Left ventricle myocardium inferior (tissue), 1 donor: Measurements from ENCODE around the gene DCD. TPM values are rescaled to one million over a fixed set of nuclear protein-coding genes. Genes with fewer than 3 reads are reported as not detected.

Experiments
- DNase-seq: peaks from one replicate; pipeline ENCODE4 v3.0.0-alpha.2; 2020
- H3K27ac ChIP-seq: fragments of 200-600 bp; replicated peaks from 2 replicates; pipeline ENCODE4 v1.8.0; 2021
- H3K27me3 ChIP-seq: fragments of 200-600 bp; 2 replicates; pipeline ENCODE4 v1.8.0; 2021; ENCODE audit warnings: low read depth
- H3K36me3 ChIP-seq: fragments of 200-600 bp; 2 replicates; pipeline ENCODE4 v1.8.0; 2021
- H3K4me1 ChIP-seq: fragments of 200-600 bp; 2 replicates; pipeline ENCODE4 v1.8.0; 2021
- H3K4me3 ChIP-seq: fragments of 200-600 bp; 2 replicates; pipeline ENCODE4 v1.8.0; 2021; ENCODE audit warnings: mild to moderate bottlenecking, moderate library complexity
- H3K9me3 ChIP-seq: fragments of 200-600 bp; replicated peaks from 2 replicates; pipeline ENCODE4 v1.8.0; 2021
- CTCF ChIP-seq: fragments of 200-600 bp; IDR thresholded peaks from 2 replicates; pipeline ENCODE4 v1.8.0; 2021; ENCODE audit warnings: antibody characterized with exemption, mild to moderate bottlenecking, borderline replicate concordance
- intact Hi-C: fragments of 100-400 bp; cut with micrococcal nuclease; formaldehyde crosslinking; loops from one replicate; pipeline ENCODE4 v1.11.0; 2022
- total RNA-seq: library from RNA; stranded (reverse); fragmentation: NEBNext Ultra II Directional; extraction: Animal tissue kit (Norgen Biotek cat#: 25700); gene quantifications from one replicate; pipeline ENCODE4 v1.2.1, GENCODE V29; 2021
- donor health status: DM: no; HTN: yes; CAD: no; lungs with severe emphysema.

Gene DCD
- total RNA-seq, 1 donor from 2014 or later, result not detected

GRCh38 chr12:54634795-54635194, 13.4 kb downstream of the DCD start, which contains the start of gene LACRT:
LACRT (minus strand) TSS chr12:54634895; CDS start chr12:54634841, 54 bp downstream.
- Histone ChIP-seq H3K27me3 (peaks cover 51% of the 10 kb centered on the region), H3K4me3 (no peak within 1 kb of the TSS), H3K9me3 (no peaks in the 10 kb centered on the region), H3K4me1 (no peaks in the 10 kb centered on the region), H3K27ac (no peak within 1 kb of the TSS), H3K36me3 (no peaks in the 10 kb centered on the region)
- DNase-seq, result no peak
- intact Hi-C loops, result no loop called here
- no peak for TF ChIP-seq CTCF

GRCh38 chr12:54631988-54632728, 16.0 kb downstream of the DCD start:
- peaks cover 71% of the 10 kb centered on the region for H3K27me3 ChIP-seq
- H3K27ac ChIP-seq, result no peak overlapping the region
- no peaks in the 10 kb centered on the region for H3K9me3 ChIP-seq
- H3K36me3 ChIP-seq, result no peaks in the 10 kb centered on the region
- DNase-seq, result no peak
- no peaks in the 10 kb centered on the region for H3K4me1 ChIP-seq
- TF ChIP-seq CTCF, result no peak
- intact Hi-C loops, result no loop called here
- no peak overlapping the region for H3K4me3 ChIP-seq

- no peak overlapping the region for H3K4me3 ChIP-seq
- intact Hi-C loops, result no loop called here
- DNase-seq, result no peak
Measured at GRCh38 chr12:54631551-54631950, 16.6 kb downstream of the DCD start.

GRCh38 chr12:54629925-54630324, 18.2 kb downstream of the DCD start:
- Histone ChIP-seq H3K27ac (no peak overlapping the region), H3K36me3 (no peaks in the 10 kb centered on the region), H3K27me3 (peaks cover 83% of the 10 kb centered on the region), H3K4me1 (no peaks in the 10 kb centered on the region), H3K4me3 (no peak overlapping the region), H3K9me3 (no peaks in the 10 kb centered on the region)
- DNase-seq, result no peak
- no peak for TF ChIP-seq CTCF
- intact Hi-C loops, result no loop called here

More at GRCh38 chr12:54631551-54631950, 16.6 kb downstream of the DCD start:
- no peaks in the 10 kb centered on the region for H3K4me1 ChIP-seq
- no peaks in the 10 kb centered on the region for H3K9me3 ChIP-seq
- no peak overlapping the region for H3K27ac ChIP-seq
- no peak for TF ChIP-seq CTCF
- H3K36me3 ChIP-seq, result no peaks in the 10 kb centered on the region
- H3K27me3 ChIP-seq, result peaks cover 74% of the 10 kb centered on the region

GRCh38 chr12:54628186-54628846, 19.8 kb downstream of the DCD start:
- TF ChIP-seq CTCF, result no peak
- Histone ChIP-seq H3K9me3 (no peaks in the 10 kb centered on the region), H3K27me3 (peaks cover 87% of the 10 kb centered on the region), H3K4me1 (no peaks in the 10 kb centered on the region), H3K27ac (no peak overlapping the region), H3K36me3 (no peaks in the 10 kb centered on the region), H3K4me3 (no peak overlapping the region)
- DNase-seq, result no peak
- intact Hi-C loops, result no loop called here
